Measurements from ENCODE around the gene VANGL2.

Gene VANGL2

GRCh38 chr1:160406131-160406968, 6.0 kb downstream of the VANGL2 start:
- no peak for DNase-seq

- no peak for DNase-seq
These were observed 7.8 kb downstream of the VANGL2 start for GRCh38 chr1:160407839-160408801.

GRCh38 chr1:160408864-160409263, 8.5 kb downstream of the VANGL2 start:
- DNase-seq: no peak

- DNase-seq: no peak
These were observed 9.1 kb downstream of the VANGL2 start for GRCh38 chr1:160409486-160409885.

GRCh38 chr1:160410406-160411005, 10.1 kb downstream of the VANGL2 start:
- no peak for DNase-seq

- DNase-seq: no peak
These were observed 11.1 kb downstream of the VANGL2 start for GRCh38 chr1:160411271-160412027.

- DNase-seq: no peak
These were observed 11.6 kb downstream of the VANGL2 start for GRCh38 chr1:160412028-160412362.

GRCh38 chr1:160413716-160414115, 13.4 kb downstream of the VANGL2 start:
- DNase-seq: no peak

- no peak for DNase-seq
These were observed 14.5 kb downstream of the VANGL2 start for GRCh38 chr1:160414881-160415280.

GRCh38 chr1:160415696-160416290, 15.4 kb downstream of the VANGL2 start:
- DNase-seq: no peak

GRCh38 chr1:160416369-160416768, 16.0 kb downstream of the VANGL2 start:
- peak; percentile 70 for DNase-seq

- no peak for DNase-seq
These were observed 18.1 kb downstream of the VANGL2 start for GRCh38 chr1:160418483-160418882.

GRCh38 chr1:160419150-160419837, 18.9 kb downstream of the VANGL2 start:
- DNase-seq: no peak

GRCh38 chr1:160419838-160420169, 19.4 kb downstream of the VANGL2 start:
- DNase-seq: no peak

- no peak for DNase-seq
These were observed 20.8 kb downstream of the VANGL2 start for GRCh38 chr1:160420881-160421842.

GRCh38 chr1:160421881-160422280, 21.5 kb downstream of the VANGL2 start:
- DNase-seq: no peak

- no peak for DNase-seq
These were observed 23.6 kb downstream of the VANGL2 start for GRCh38 chr1:160423966-160424365.

- no peak for DNase-seq
These were observed 25.5 kb downstream of the VANGL2 start for GRCh38 chr1:160425847-160426246.

GRCh38 chr1:160427625-160428024, 27.3 kb downstream of the VANGL2 start:
- no peak for DNase-seq

- no peak for DNase-seq
These were observed 27.7 kb downstream of the VANGL2 start for GRCh38 chr1:160428053-160428452.

- DNase-seq: peak; percentile 58
These were observed 28.3 kb downstream of the VANGL2 start for GRCh38 chr1:160428655-160429054.

All from NCI-H526 treated with DMSO at 0.1 percent for 48 hours (cell line).